ENCODE results near the gene CALML5. TPM values are rescaled to one million over a fixed set of nuclear protein-coding genes. Genes with fewer than 3 reads are reported as not detected.

Gene CALML5
- total RNA-seq, 1 donor from 2014 or later = not detected

DNA sequence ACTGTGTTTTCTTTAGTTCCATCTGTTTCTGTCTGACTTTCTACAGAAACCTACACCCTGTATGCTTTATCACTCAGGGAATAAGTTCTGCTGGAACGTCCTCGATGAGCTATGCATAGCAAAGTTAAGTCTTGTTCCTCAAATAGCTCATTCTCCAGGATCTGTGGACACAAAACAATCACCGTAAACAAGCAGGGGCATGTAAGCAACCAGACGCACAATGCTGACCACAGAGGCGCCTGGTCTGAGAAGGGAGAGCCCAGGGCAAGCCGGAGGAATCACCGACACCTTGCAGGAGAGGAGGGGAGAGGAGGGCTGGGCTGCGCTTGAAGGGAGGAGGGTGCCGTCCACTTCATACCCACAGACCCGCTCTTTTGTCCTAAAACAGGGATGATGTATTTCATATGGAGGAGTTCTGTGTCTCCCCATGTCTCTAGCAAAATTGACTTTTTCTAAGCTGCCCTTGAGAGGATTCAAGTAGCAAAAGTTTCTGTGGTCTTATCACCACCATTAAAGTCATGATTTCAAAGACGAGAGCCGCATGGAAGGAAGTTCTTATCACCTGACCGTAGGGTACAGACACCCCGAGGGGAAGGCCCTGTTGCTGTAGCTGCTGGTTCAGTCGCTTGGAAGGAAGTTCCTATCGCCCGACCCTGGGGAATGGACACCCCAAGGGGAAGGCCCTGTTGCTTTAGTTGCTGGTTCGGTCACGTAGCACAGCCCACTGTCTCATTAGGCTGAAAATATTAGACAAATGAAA is 39.7 kb upstream of the CALML5 start:
- no peaks in the 10 kb centered on the region for H3K36me3 Mint-ChIP-seq (ENCODE audit: low read depth)
- H3K27ac Mint-ChIP-seq = no peak overlapping the region
- no peaks in the 10 kb centered on the region for H3K4me1 Mint-ChIP-seq (ENCODE audit: low read depth)
- H3K27me3 Mint-ChIP-seq (ENCODE audit: low read depth) = peaks cover 4% of the 10 kb centered on the region
- intact Hi-C loops (cut with micrococcal nuclease) = no loop called here
- H3K4me3 Mint-ChIP-seq (ENCODE audit: low read depth) = no peak overlapping the region
- DNase-seq (ENCODE audit: low spot score) = no peak
- peaks cover 24% of the 10 kb centered on the region for H3K9me3 Mint-ChIP-seq

GRCh38 chr10:5538446-5538845 is 39.1 kb upstream of the CALML5 start:
- peaks cover 2% of the 10 kb centered on the region for H3K27me3 Mint-ChIP-seq (ENCODE audit: low read depth)
- DNase-seq (ENCODE audit: low spot score) = no peak
- intact Hi-C loops (cut with micrococcal nuclease) = no loop called here

GRCh38 chr10:5537684-5538083 is 38.3 kb upstream of the CALML5 start:
- H3K4me1 Mint-ChIP-seq (ENCODE audit: low read depth) = no peaks in the 10 kb centered on the region
- no peaks in the 10 kb centered on the region for H3K36me3 Mint-ChIP-seq (ENCODE audit: low read depth)
- H3K4me3 Mint-ChIP-seq (ENCODE audit: low read depth) = no peak overlapping the region
- intact Hi-C loops (cut with micrococcal nuclease) = no loop called here
- H3K9me3 Mint-ChIP-seq = peaks cover 19% of the 10 kb centered on the region
- no peak overlapping the region for H3K27ac Mint-ChIP-seq
- peaks cover 2% of the 10 kb centered on the region for H3K27me3 Mint-ChIP-seq (ENCODE audit: low read depth)
- no peak for DNase-seq (ENCODE audit: low spot score)

More at GRCh38 chr10:5538446-5538845, 39.1 kb upstream of the CALML5 start:
- H3K36me3 Mint-ChIP-seq (ENCODE audit: low read depth) = no peaks in the 10 kb centered on the region
- H3K4me3 Mint-ChIP-seq (ENCODE audit: low read depth) = no peak overlapping the region
- H3K9me3 Mint-ChIP-seq = peaks cover 20% of the 10 kb centered on the region
- no peaks in the 10 kb centered on the region for H3K4me1 Mint-ChIP-seq (ENCODE audit: low read depth)
- no peak overlapping the region for H3K27ac Mint-ChIP-seq

DNA sequence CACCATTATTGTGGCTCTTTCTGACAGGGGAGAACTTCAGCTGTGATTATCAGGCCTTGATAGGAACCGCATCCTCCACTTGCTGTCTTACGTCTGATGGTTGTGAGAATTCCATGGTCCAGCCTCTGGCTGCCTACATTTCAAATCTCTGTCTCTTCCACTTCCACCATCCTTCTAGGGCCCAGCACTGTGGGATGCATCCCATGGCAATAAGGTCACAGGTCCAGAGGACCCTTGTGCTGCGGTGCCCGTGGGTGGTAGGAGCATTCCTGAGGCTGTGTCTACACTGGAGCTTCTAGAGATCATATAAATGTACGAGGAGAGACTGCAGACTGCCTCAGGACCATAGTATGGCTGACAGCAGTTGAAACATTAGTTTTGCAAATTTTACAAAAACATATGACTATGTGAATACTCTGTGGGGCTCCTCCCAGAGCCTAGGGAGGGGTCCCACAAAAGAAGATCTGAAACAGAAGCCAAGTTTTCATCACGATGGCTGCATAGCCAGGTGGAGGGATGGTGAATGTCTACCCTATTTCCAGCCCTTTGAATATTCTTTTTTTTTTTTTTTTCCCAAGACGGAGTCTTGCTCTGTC is 37.2 kb upstream of the CALML5 start:
- intact Hi-C loops (cut with micrococcal nuclease) = no loop called here
- DNase-seq (ENCODE audit: low spot score) = no peak
- Mint-ChIP-seq H3K4me1 (ENCODE audit: low read depth) (no peaks in the 10 kb centered on the region), H3K36me3 (ENCODE audit: low read depth) (no peaks in the 10 kb centered on the region), H3K27ac (no peak overlapping the region), H3K27me3 (ENCODE audit: low read depth) (peaks cover 2% of the 10 kb centered on the region), H3K4me3 (ENCODE audit: low read depth) (no peak overlapping the region), H3K9me3 (peaks cover 10% of the 10 kb centered on the region)

- H3K36me3 Mint-ChIP-seq (ENCODE audit: low read depth) = no peaks in the 10 kb centered on the region
- DNase-seq (ENCODE audit: low spot score) = no peak
- no peak overlapping the region for H3K4me3 Mint-ChIP-seq (ENCODE audit: low read depth)
- peaks cover 2% of the 10 kb centered on the region for H3K27me3 Mint-ChIP-seq (ENCODE audit: low read depth)
- H3K27ac Mint-ChIP-seq = no peak overlapping the region
- no peaks in the 10 kb centered on the region for H3K4me1 Mint-ChIP-seq (ENCODE audit: low read depth)
- no peaks in the 10 kb centered on the region for H3K9me3 Mint-ChIP-seq
- intact Hi-C loops (cut with micrococcal nuclease) = no loop called here
Observed at GRCh38 chr10:5534880-5535856, 35.8 kb upstream of the CALML5 start.

DNA sequence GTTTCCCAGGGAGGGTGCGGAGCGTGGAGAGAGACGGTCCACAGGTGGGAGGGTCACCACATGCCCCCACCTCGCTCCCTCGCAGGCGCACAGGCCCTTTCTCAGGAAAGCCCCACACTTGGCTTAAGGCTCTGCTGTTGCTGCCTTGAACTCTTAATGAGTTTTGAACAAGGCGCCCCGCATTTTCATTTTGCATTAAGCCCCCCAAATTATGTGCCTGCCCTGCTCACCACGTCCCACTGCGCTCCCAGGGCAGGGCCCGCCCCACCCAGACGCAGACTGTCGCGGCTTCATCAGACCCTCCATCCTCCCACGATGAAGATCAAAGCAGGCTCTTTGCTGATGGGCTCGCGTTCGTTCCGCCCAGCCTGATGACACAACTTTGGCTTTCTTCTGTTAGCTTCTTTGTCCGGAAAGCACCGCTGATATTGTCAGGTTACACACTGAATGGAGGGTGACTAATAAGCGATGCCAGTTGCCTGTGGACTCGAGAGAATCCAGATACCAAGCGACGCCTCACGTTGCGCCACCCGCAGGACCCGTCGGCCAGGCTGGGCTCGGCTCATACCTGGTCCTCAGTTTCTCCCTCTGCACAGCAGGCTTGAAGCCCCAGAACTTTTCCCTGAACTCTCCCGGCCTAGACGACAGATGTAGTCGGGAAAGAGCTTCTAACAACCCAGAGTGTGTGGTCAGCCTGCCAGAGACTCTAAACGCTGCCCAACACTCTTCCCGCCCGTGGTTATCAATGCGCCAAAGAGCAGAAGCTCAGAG is 34.9 kb upstream of the CALML5 start:
- no peaks in the 10 kb centered on the region for H3K36me3 Mint-ChIP-seq (ENCODE audit: low read depth)
- peaks cover 5% of the 10 kb centered on the region for H3K27me3 Mint-ChIP-seq (ENCODE audit: low read depth)
- H3K9me3 Mint-ChIP-seq = no peaks in the 10 kb centered on the region
- H3K4me3 Mint-ChIP-seq (ENCODE audit: low read depth) = no peak overlapping the region
- intact Hi-C loops (cut with micrococcal nuclease) = no loop called here
- no peaks in the 10 kb centered on the region for H3K4me1 Mint-ChIP-seq (ENCODE audit: low read depth)
- H3K27ac Mint-ChIP-seq = no peak overlapping the region
- no peak for DNase-seq (ENCODE audit: low spot score)

GRCh38 chr10:5533098-5533731 is 33.8 kb upstream of the CALML5 start:
- Mint-ChIP-seq H3K27me3 (ENCODE audit: low read depth) (peaks cover 8% of the 10 kb centered on the region), H3K4me1 (ENCODE audit: low read depth) (no peaks in the 10 kb centered on the region), H3K4me3 (ENCODE audit: low read depth) (no peak overlapping the region), H3K27ac (no peak overlapping the region), H3K9me3 (no peaks in the 10 kb centered on the region), H3K36me3 (ENCODE audit: low read depth) (no peaks in the 10 kb centered on the region)
- intact Hi-C loops (cut with micrococcal nuclease) = no loop called here
- no peak for DNase-seq (ENCODE audit: low spot score)

GRCh38 chr10:5532618-5533097 is 33.3 kb upstream of the CALML5 start:
- no peaks in the 10 kb centered on the region for H3K9me3 Mint-ChIP-seq
- H3K36me3 Mint-ChIP-seq (ENCODE audit: low read depth) = no peaks in the 10 kb centered on the region
- DNase-seq (ENCODE audit: low spot score) = no peak
- intact Hi-C loops (cut with micrococcal nuclease) = no loop called here
- no peak overlapping the region for H3K4me3 Mint-ChIP-seq (ENCODE audit: low read depth)
- H3K4me1 Mint-ChIP-seq (ENCODE audit: low read depth) = no peaks in the 10 kb centered on the region
- no peak overlapping the region for H3K27ac Mint-ChIP-seq
- peaks cover 8% of the 10 kb centered on the region for H3K27me3 Mint-ChIP-seq (ENCODE audit: low read depth)

DNA sequence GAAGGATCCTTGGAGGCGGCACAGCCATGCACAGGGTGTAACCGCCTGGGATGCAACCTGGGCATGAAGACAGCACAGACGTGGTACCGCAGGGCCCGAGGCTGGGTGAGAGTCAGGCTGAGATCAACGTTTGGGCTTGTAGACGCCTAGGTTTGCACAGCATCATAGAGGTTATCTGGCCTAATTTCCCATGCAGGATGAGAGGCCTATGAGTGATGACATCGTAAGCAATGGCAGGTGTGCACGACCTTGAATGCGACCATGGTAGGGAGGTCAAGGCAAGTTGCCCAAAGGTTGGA is 32.9 kb upstream of the CALML5 start:
- Mint-ChIP-seq H3K27ac (no peak overlapping the region), H3K27me3 (ENCODE audit: low read depth) (peaks cover 8% of the 10 kb centered on the region), H3K36me3 (ENCODE audit: low read depth) (no peaks in the 10 kb centered on the region), H3K4me1 (ENCODE audit: low read depth) (no peaks in the 10 kb centered on the region), H3K9me3 (no peaks in the 10 kb centered on the region), H3K4me3 (ENCODE audit: low read depth) (no peak overlapping the region)
- intact Hi-C loops (cut with micrococcal nuclease) = no loop called here
- DNase-seq (ENCODE audit: low spot score) = no peak

DNA sequence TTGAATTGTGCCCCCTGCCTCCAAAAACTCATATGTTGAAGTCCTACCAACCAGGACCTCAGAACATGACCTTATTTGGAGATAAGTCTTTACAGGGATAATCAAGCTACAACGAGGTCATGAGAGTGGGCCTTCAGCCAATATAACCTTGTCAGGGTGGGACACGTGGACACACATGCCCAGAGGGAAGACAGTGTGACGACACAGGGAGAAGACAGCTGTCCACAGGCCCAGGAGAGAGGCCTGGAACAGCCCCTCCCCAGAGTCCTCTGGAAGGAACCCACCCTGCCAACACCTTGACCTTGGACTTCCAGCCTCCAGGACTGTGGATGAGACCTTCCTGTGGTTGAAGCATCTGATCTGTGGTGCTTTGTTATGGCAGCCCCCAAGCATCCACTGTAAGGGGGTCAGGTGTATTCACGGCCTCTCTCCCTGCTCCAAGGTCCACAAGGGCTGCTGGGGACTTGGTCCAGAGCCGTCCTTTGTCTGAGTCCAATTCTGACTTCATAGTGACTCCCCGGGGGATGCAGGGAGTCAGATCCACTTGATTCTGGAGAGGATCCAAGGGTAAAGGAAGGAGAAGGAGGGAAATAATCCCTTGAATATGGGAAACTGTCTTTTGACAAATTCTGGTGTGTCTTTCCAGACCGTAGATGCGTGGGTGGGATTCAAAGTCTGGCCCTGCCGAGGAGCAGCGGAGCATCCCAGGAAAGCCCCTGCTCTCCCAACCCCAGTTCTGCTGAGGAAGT is 32.4 kb upstream of the CALML5 start:
- Mint-ChIP-seq H3K4me3 (ENCODE audit: low read depth) (no peak overlapping the region), H3K9me3 (no peaks in the 10 kb centered on the region), H3K27me3 (ENCODE audit: low read depth) (peaks cover 8% of the 10 kb centered on the region), H3K36me3 (ENCODE audit: low read depth) (no peaks in the 10 kb centered on the region), H3K4me1 (ENCODE audit: low read depth) (no peaks in the 10 kb centered on the region), H3K27ac (no peak overlapping the region)
- DNase-seq (ENCODE audit: low spot score) = no peak
- intact Hi-C loops (cut with micrococcal nuclease) = no loop called here

GRCh38 chr10:5530846-5531557 is 31.6 kb upstream of the CALML5 start:
- no peaks in the 10 kb centered on the region for H3K4me1 Mint-ChIP-seq (ENCODE audit: low read depth)
- no peak overlapping the region for H3K27ac Mint-ChIP-seq
- no peak overlapping the region for H3K4me3 Mint-ChIP-seq (ENCODE audit: low read depth)
- H3K9me3 Mint-ChIP-seq = no peaks in the 10 kb centered on the region
- intact Hi-C loops (cut with micrococcal nuclease) = no loop called here
- DNase-seq (ENCODE audit: low spot score) = no peak
- no peaks in the 10 kb centered on the region for H3K36me3 Mint-ChIP-seq (ENCODE audit: low read depth)
- peaks cover 8% of the 10 kb centered on the region for H3K27me3 Mint-ChIP-seq (ENCODE audit: low read depth)

Data from activated T-helper 2 cell treated with anti-CD3 and anti-CD28 coated beads, Interferon-gamma antibody, Interleukin-2, Interleukin-4, amounts not matched to agents 10 μg/mL and 5 μg/mL and 100 μg/mL, durations not matched to agents 14 hours and 24 hours and 36 hours (primary cell).